Muscle layer of colon (tissue), 2 donors: ENCODE measurements around the gene HSDL2.
"Not testable (repeated sequence)": the region's sequence is repeated elsewhere in the genome, so short reads cannot be mapped to it uniquely, and the experiment has no call there.

Source experiments
- H3K27ac ChIP-seq: one replicate; pipeline ENCODE4 v1.7.0; 2013; ENCODE audit warnings: low read depth, mild to moderate bottlenecking, low read length, moderate library complexity
- H3K27me3 ChIP-seq, 2 donors: one replicate each; pipeline ENCODE4 v1.7.0; 2013; ENCODE audit warnings: low read length in 2 of 2, mild to moderate bottlenecking in 2 of 2; ENCODE audit not compliant: insufficient read depth in 2 of 2, control insufficient read depth in 1 of 2
- H3K36me3 ChIP-seq: one replicate; pipeline ENCODE4 v1.7.0; 2013; ENCODE audit warnings: mild to moderate bottlenecking, low read length; ENCODE audit not compliant: insufficient read depth
- H3K4me1 ChIP-seq: one replicate; pipeline ENCODE4 v1.7.0; 2013; ENCODE audit warnings: mild to moderate bottlenecking, low read length; ENCODE audit not compliant: insufficient read depth
- H3K4me3 ChIP-seq, 2 donors: one replicate each; pipeline ENCODE4 v1.7.0; 2013; ENCODE audit warnings: low read length in 2 of 2, low read depth in 1 of 2, mild to moderate bottlenecking in 1 of 2, moderate library complexity in 1 of 2
- H3K9ac ChIP-seq: one replicate; pipeline ENCODE4 v1.7.0; 2013; ENCODE audit warnings: low read length
- H3K9me3 ChIP-seq: one replicate; pipeline ENCODE4 v1.7.0; 2013; ENCODE audit warnings: mild to moderate bottlenecking, low read length
- donor health status: abdominal sarcoma.
- donor health status: Adenocarcinoma of cecum.

HSDL2 gene

DNA sequence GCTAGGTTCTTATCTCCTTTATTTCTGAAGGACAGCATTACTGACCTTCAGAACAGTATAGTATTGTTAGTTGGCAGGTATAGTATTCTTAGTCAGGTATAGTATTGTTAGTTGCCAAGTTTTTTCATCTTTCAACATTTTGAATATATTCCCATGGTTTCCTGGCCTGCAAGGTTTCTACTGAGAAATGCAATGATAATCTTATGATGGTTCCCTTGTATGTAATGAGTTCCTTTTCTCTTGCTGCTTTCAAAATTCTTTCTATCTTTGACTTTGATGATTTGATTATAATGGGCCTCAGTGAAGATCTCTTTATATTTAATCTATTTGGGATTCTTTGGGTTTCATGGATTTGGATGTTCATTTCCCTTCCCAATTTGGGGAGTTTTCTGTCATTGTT is 12.4 kb upstream of the HSDL2 start:
- Histone ChIP-seq H3K36me3 (no peaks in the 10 kb centered on the region), H3K27me3 (no peaks in the 10 kb centered on the region), H3K9ac (no peak overlapping the region), H3K4me3 (no peak overlapping the region), H3K9me3 (no peaks in the 10 kb centered on the region), H3K4me1 (no peaks in the 10 kb centered on the region), H3K27ac (no peak overlapping the region)

DNA sequence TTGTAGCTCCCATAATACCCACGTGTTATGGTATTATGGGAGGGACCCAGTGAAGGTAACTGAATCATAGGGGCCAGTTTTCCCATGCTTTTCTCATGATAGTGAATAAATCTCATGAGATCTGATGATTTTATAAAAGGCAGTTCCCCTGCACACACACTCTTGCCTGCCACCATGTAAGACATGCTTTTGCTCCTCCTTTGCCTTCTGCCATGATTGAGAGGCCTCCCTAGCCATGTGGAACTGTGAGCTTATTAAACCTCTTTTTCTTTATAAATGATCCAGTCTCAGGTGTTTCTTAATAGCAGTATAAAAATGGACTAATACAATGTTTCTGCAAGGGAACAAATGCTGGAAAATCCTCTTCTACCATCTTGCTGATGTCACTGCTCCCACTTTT is 10.1 kb upstream of the HSDL2 start:
- Histone ChIP-seq H3K9me3 (no peaks in the 10 kb centered on the region), H3K4me3 (no peak overlapping the region), H3K27me3 (no peaks in the 10 kb centered on the region), H3K4me1 (no peaks in the 10 kb centered on the region), H3K27ac (no peak overlapping the region), H3K9ac (no peak overlapping the region), H3K36me3 (no peaks in the 10 kb centered on the region)

DNA sequence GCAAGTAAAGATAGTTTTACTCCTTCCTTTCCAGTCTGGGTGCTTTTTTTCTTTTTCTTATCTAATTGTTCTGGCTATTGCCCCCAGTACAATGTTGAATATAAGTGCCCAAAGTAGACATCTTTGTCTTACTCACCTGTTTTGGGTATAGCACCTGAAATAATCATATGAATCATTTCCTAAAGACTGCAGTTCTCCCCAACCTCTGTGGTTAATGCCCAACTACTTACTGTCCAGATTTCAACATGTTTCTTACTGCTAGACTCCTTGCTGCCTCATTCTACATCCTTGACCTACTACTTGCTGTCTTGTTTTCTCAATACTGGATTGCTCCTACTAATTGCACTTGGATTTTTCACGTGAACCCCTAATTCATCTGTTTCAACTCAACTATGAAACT is 8.8 kb upstream of the HSDL2 start:
- Histone ChIP-seq H3K9ac (no peak overlapping the region), H3K4me3 (no peak overlapping the region), H3K36me3 (no peaks in the 10 kb centered on the region), H3K27ac (no peak overlapping the region), H3K9me3 (no peaks in the 10 kb centered on the region), H3K27me3 (no peaks in the 10 kb centered on the region), H3K4me1 (no peaks in the 10 kb centered on the region)

DNA sequence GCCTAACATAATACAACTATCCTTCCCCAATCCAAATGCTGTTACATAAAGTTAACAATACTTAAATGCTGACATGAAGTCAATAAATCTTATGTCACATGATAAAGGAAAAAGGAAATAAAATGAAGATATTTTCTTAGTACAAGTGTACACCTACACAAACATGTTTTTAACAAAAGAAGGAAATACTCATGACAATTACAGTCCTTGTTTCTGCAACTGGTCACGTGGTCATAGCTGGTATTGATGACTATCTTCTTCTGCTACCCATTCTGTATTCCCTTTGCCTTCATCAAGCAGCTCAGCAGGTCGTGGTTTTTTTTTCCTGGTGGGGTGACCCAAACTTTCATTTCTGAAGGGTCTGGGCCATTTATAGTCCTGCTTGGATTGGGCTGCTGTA is 6.2 kb upstream of the HSDL2 start:
- H3K36me3 ChIP-seq, H3K9me3 ChIP-seq, H3K4me3 ChIP-seq, H3K27ac ChIP-seq, H3K27me3 ChIP-seq, H3K9ac ChIP-seq: not testable (repeated sequence)
- H3K4me1 ChIP-seq = peaks cover 21% of the 10 kb centered on the region

DNA sequence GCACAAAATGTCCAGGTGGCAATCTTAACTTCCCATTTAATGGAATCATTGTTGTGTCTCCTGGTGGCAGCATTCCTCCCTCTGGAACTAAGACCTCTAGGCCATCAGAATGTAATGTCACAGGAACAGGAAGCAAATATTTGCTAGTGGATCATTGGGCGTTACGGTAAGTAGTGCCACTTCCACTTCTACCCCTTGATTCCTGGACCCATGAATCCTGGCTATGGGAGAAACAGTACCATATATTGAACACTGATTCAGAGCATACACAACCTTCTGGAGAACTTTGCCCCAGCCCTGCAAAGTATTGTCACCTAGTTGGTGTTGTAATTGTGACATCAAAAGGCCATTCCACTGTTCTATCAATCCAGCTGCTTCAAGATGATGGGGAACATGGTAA is 5.7 kb upstream of the HSDL2 start:
- H3K36me3 ChIP-seq, H3K4me3 ChIP-seq, H3K27ac ChIP-seq, H3K27me3 ChIP-seq, H3K9ac ChIP-seq, H3K9me3 ChIP-seq: not testable (repeated sequence)
- peaks cover 21% of the 10 kb centered on the region for H3K4me1 ChIP-seq

DNA sequence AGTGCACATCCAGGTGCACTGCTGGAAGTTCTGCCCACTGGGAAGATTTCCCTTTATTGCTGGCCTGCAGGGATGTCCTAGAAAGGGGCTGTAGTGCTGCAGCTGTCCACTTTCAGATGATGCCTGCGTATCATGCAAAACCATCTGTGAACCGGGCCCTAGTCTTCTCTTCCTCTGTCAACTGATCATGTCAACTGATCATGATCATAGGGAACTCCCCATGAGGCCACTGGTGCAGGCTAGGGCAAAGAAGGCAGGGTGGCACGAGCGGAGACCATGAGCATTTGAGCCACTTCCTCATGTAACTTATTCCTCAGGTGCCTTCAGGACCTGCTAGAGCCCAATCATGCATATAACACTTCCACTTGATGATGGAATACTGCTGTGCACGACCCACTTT is 4.5 kb upstream of the HSDL2 start:
- Histone ChIP-seq H3K27me3 (no peaks in the 10 kb centered on the region), H3K4me3 (no peak overlapping the region), H3K4me1 (peaks cover 21% of the 10 kb centered on the region), H3K9ac (no peak overlapping the region), H3K36me3 (no peaks in the 10 kb centered on the region), H3K27ac (no peak overlapping the region), H3K9me3 (no peaks in the 10 kb centered on the region)

DNA sequence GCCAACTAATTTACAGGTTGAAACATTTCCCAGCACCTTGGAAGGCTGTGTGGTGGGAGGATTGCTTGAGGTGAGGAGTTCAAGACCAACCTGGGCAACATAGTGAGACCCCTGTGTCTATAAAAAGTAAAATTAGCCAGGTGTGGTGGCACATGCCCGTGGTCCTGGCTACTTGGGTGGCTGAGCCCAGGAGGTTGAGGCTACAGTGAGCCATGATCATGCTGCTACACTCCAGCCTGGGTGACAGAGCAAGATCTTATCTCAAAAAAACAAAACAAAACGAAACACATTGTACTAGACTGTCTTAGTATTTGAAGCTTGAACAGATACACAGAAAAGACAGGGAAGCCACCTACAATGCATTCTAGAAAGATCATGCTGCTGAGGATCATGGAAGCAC is 2.8 kb upstream of the HSDL2 start:
- Histone ChIP-seq H3K36me3 (no peaks in the 10 kb centered on the region), H3K27me3 (no peaks in the 10 kb centered on the region), H3K4me3 (no peak overlapping the region), H3K9ac (no peak overlapping the region), H3K27ac (no peak overlapping the region), H3K9me3 (no peaks in the 10 kb centered on the region), H3K4me1 (peaks cover 28% of the 10 kb centered on the region)

DNA sequence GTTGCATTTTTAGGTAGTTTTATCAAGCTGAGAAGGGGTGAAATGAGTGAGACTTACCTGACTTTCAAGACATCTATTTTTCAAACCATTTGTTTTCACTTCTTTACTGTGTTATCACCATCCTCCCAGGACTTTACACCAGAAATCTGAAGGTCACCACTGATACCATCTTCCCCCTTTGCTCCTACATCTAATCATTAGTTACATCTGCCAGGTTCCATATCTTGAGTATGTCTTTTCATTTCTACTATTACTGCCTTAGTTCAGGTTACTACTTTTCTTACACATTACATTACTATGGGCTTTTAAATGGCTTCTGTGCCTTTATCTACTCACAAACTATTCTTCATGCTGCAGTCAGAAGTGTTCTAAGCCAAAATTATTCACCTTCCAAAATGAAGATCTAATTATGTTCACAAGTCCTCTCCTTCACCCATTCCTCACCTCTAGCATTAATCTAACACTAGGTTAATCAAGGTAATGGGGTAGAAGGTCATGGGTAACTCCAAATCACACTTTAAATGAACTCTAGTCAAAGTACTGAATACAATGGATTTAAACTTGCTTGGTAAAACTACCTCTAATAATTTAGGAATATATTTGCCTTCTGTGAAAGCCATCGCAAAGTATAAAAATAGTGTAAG is 2.1 kb upstream of the HSDL2 start:
- peak overlapping the region in 1 of 2 donors; percentile 91 for H3K4me3 ChIP-seq
- H3K9me3 ChIP-seq = no peaks in the 10 kb centered on the region
- H3K27me3 ChIP-seq = no peaks in the 10 kb centered on the region
- H3K9ac ChIP-seq = peak overlapping the region; percentile 52
- H3K36me3 ChIP-seq = no peaks in the 10 kb centered on the region
- no peak overlapping the region for H3K27ac ChIP-seq
- H3K4me1 ChIP-seq = peaks cover 28% of the 10 kb centered on the region

DNA sequence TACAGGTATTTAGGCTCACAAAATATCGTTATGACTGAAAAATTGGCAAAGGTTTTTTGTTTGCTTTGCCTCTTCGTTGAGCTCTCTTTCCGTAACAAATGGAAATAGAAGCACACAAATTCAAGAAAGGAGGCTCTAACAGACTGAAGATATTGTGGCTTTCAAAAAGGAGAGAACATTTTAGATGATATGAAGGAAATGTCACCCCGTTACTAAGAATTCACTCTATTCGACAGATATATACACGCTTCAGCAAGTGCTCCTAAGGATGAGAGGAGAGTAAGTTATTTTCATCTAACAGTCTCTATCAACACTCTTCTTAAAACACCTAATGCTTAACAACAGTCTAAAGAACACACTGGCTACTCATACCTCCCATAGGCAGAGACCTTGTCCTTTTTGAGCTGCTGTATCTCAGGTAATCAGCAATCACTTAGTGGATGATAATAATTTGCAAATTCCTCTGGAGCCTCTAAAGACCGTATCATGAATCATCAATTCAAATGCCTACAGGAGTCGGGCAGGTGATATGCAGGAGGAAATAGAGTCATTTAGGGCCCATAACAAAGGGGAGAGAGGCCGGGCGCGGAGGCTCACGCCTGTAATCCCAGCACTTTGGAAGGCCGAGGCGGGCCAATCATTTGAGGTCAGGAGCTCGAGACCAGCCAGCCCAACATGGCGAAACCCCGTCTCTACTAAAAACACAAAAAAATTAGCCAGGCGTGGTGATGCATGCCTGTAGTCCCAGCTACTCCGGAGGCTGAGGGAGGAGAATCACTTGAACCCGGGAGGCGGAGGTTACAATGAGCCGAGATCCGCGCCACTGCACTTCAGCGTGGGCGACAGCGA is 1.4 kb upstream of the HSDL2 start:
- peaks cover 28% of the 10 kb centered on the region for H3K4me1 ChIP-seq
- no peaks in the 10 kb centered on the region for H3K36me3 ChIP-seq
- peak overlapping the region; percentile 52 for H3K9ac ChIP-seq
- no peaks in the 10 kb centered on the region for H3K27me3 ChIP-seq
- H3K4me3 ChIP-seq = peak overlapping the region; percentile 66 to 91
- peak overlapping the region; percentile 92 for H3K27ac ChIP-seq
- no peaks in the 10 kb centered on the region for H3K9me3 ChIP-seq

DNA sequence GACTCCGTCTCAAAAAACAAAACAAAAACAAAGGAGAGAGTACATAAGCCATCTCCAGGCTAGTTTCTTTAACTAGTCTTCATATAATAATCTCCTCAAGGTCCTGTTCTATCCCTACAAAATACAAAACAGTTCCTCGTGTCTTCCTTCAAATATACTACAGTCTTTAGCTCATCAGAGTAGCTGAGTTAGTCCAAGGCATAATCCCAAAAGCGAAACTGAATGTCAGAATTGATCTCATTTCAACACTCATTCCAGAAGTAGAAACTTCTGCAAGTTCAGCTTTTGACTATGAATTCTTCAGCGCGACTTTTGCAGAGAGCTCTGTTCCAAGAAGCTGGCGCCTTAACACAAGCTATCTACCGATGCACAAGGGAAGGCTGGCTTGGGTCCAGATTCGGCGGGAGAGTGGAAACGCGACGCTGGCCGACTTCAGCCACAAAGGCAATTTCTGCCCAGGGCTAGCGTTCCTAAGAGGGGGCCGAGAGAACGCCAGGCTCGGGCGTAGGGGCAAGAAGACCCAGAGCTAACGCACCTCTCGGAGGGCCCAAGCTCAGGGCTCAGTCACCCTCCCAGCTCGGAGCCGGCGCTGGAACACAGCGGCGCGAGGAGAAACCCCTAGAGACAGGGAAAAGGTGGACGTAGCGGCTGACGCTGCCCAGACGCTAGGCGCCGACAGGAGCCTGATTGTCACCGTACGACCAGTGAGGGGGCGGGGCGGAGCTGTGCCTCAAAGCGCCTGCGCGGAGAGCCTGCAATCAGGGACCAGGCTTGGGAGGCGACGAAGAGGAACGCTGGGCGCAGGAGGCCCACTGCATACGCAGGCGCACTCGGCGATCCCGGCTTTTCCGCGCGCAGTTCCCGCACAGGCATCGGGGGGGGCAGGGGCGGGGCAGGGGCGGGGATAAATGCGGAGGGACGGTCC is 469 bp upstream of the HSDL2 start:
- Histone ChIP-seq H3K4me1 (peaks cover 34% of the 10 kb centered on the region), H3K27me3 (no peaks in the 10 kb centered on the region), H3K27ac (peak overlapping the region; percentile 92), H3K9me3 (no peaks in the 10 kb centered on the region), H3K9ac (peak overlapping the region; percentile 52), H3K36me3 (no peaks in the 10 kb centered on the region), H3K4me3 (peak overlapping the region; percentile 87 to 91)

DNA sequence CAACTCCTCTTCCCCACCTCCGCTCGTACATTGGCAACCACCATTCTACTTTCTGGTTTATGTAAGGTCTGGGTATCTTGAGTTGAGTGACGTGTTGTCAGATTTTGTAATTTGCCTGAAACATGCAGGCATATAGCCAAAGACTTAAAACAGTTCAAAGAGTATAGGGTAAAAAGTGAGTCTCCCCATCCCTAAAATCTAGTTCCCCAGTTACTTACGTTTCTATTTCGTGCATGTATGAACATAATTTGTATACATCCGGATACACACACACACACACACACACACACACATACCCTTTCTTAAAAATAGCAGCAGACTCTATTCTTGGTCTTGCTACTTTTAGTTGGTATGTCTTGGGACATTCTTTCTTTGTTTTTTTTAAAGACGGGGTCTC is 915 bp downstream of the HSDL2 start:
- peaks cover 40% of the 10 kb centered on the region for H3K4me1 ChIP-seq
- H3K4me3 ChIP-seq = peak overlapping the region in 1 of 2 donors; percentile 82
- H3K9me3 ChIP-seq = no peaks in the 10 kb centered on the region
- peak overlapping the region; percentile 87 for H3K27ac ChIP-seq
- H3K27me3 ChIP-seq = no peaks in the 10 kb centered on the region
- H3K9ac ChIP-seq = peak overlapping the region; percentile 30
- H3K36me3 ChIP-seq = no peaks in the 10 kb centered on the region
